Suppressor macrophage (primary cell): Measurements from ENCODE around the gene ZFP91.

Experiments used
- DNase-seq, 4 experiments: peaks; one replicate each; pipeline ENCODE4 v3.0.0-alpha.2; 2020 to 2022

ZFP91 gene

DNA sequence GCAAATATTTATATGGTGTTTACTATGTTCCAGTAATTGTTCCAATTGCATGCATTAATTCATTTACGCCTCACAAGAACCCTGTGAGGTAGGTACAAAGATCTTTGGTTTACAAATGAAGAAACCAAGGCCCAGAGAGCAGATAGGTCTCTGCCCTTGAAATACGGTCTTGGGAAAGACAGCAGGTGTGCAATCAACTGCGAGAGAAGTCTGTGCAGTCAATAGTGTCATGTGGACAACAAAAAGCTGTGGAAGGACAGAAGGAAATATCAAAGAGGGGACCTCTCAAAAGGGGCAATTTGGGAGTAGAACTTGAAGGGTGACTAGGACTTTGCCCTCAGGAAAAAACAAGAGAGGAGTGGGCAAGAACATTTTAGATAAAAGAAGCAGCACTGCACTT, 52.5 kb downstream of the ZFP91 start:
- DNase-seq: no peak

DNA sequence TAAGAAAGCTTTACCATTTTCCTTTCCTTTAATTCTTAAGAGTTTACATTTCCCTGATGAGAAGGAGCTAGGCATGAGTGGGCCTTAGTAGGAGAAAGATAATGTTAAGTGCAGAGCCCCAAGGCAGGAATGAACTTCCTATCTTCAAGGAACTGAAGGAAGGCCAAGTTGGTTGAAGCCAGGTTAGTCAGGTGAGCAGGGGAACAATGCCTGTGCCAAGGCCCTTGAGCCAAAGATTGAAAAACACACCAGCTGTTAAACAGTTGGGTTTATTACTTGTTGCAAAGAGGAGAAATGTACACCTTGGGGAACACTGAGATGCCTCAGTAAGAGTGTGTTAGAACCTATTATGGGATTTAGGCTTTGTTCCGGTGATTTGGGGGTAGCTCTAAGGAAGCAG, 53.6 kb downstream of the ZFP91 start:
- DNase-seq: no peak

DNA sequence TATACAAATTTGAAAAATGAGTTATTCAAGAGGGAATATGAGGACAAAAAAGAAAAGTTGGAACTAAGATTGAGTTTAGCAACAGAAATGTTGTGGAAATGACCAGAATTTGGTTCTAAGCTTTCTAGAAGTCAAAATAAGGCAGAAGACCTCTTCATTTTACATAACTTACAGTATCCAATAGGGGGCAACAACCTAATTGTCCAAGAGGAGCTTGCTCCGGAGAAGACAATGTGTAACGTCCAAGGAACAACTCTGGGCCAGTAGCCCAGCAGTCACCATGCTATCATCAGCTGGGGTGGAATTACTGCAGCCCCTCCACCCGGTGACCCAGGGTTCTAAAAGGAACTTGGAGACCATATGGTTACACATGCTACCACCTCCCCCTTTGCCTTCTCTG, 57.7 kb downstream of the ZFP91 start:
- DNase-seq: peak in 2 of 4 experiments; percentile 12 to 25

DNA sequence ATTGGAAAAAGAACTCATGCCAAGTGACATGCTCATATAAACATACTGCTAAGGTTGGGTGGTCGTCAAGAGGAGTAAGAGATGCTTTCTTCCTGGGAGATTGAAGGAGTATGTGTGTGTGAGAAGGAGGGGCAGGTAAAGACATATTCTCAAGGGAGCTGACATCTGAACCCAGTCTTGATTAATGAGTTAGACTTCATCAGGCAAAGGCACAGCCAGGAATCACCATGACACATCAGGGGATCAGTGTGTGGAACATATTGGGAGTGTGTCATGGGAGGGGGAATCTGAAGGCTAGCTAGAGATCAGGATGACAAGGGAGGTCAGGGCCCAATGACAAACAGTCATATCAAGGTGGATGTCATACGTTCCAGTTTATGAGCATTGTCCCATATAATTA, 58.5 kb downstream of the ZFP91 start:
- no peak for DNase-seq

DNA sequence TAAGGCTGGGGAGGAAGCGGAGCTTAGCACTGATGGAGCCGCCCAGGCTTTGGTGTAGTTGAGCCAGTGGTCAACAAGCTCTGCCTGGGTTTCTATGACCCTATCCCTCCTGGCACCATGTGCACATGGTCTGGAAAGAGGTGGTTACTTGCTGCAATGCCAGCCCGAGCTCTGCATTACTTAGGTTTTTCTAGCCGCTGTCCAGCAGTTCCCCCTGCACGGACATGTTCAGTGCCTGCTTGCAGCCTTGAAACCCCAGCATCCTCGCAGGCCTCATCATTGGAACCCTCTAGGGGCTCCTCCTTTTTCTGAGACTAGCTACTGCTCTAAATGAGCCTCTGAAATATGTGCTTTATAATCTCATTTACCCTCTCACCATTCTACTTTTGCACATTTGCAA, 60.2 kb downstream of the ZFP91 start:
- DNase-seq: peak in 1 of 4 experiments; percentile 14

- DNase-seq: peak; percentile 61 to 80 (median 75)
Observed at GRCh38 chr11:58639669-58640068, 60.8 kb downstream of the ZFP91 start.

DNA sequence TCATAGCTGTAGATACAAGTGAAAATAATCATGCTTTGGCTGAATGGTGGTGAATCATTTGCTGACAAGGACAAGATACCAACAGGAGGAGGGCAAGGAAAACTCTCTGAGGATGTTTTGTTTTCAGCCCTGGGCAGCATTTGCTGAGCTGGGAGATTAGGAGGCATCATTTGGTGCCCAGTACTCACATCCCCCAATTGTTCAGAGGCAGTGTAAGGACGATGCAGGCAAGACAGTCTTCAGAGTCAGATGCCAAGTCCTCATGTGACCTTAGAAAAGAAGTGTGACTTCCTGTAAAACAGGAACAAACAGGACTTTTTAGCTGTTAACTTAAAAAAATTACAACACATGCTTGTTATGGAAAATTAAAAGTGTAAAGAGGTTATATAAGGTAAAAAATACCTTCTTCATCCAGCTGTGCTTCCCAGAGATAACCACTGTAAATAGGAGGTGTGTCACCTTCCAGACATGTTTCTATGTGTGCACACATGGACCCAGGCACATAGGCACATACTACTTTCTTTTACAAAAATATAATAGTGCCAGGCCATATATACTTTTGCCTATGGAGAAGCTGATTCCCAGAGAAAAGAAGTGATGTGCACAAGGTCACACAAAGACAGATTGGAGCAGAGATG, 61.6 kb downstream of the ZFP91 start:
- DNase-seq: peak; percentile 69 to 88 (median 81)

DNA sequence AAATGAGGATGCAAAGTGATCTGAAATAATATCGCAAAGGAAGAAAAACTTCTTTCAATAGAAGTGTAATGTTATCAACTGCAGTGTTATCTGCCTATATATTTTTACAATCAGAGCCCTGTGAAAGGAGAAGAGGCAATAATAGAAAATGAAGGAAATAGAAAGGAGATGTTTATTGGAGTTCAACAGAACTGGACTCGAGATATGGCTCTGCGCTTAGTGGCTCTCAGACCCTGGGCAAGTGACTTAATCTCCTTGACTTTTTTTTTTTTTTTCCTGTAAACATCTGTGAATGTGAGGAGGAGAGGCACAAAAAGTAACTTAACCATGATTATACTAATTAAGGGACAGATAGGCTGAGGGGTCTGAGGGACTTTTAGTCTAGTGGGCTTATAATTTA, 62.5 kb downstream of the ZFP91 start:
- DNase-seq: no peak

DNA sequence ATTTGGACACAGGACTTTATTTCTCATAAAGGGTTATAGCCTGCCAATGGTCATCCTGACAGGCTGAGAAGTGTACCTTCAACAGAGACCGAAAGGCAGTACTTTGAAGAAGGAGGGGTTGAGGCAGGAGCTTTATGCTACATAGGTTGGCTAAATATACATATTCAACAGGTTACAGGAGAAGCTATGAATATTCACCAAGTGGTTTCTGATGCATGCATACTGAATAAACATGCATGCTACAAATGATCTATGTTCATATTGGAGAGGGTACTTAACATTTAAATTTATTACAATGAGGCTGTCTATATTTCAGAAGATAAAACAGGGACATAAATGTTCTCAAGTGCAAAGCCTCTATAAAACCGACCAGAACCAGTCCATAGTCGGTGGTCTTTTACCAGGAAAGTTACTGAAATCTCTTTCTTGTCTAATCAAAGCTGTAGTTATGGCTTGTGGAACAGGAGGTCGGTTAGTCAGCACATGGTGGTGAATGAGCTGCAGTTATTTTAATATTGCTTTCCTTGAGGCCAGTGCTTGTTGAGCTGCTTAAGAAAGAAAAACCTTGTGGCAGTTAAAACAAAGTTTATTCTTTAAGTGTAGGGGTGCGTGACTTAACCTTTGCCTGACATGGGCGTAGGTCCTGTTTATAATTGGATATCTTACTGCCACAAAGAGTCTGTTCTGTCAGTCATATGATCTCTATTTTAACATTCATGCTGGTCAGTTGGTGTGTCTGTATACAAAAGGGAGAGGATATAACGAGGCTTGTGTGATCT, 63.1 kb downstream of the ZFP91 start:
- no peak for DNase-seq

DNA sequence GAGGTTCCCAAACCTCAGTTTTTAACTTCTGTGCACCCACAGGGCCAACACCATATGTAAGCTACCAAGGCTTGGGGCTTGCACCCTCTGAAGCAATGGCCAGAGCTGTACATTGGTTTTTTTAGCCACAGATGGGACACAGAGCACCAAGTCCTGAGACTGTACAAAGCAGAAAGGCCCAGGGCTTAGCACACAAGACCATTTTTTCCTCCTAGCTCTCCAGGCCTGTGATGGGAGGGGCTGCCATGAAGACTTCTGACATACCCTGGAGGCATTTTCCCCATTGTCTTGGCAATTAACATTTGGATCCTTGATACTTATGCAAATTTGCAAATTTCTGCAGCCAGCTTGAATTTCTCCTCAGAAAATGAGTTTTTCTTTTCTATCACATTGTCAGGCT, 67.0 kb downstream of the ZFP91 start:
- DNase-seq: no peak

DNA sequence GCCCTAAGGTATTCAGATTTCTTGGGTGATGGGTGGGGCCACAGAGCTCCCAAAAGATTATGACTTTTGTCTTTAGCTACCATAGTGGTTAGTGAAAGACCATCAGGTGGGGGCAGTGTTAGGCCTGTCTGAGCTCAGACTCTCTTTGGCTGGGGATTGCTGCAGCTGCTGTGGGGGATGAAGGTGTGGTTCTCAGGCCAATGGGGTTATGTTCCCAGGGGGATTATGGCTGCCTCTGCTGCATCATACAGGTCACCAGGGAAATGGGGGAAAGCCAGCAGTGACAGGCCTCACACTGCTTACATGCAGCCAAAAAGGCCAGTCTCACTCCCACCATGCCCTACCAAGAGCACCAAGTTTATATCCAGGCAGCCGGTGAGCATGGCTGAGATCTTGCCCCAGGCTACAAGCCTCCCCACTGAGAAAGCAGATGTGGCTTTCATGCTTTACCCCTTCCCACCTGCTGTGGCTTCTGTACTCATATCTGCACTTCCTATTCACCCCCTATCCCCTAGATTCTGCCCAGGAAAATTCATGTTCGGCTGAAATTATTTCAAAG, 68.4 kb downstream of the ZFP91 start:
- DNase-seq: no peak

- no peak for DNase-seq
Observed at GRCh38 chr11:58647866-58648265, 69.0 kb downstream of the ZFP91 start.

- no peak for DNase-seq
Observed at GRCh38 chr11:58649623-58650022, 70.8 kb downstream of the ZFP91 start.

- peak in 3 of 4 experiments; percentile 19 to 45 (median 27) for DNase-seq
Observed at GRCh38 chr11:58650496-58650895, 71.6 kb downstream of the ZFP91 start.

GRCh38 chr11:58652726-58653280, 73.9 kb downstream of the ZFP91 start:
- DNase-seq: no peak

GRCh38 chr11:58654079-58654907, 75.4 kb downstream of the ZFP91 start:
- peak; percentile 83 to 92 (median 88) for DNase-seq

DNA sequence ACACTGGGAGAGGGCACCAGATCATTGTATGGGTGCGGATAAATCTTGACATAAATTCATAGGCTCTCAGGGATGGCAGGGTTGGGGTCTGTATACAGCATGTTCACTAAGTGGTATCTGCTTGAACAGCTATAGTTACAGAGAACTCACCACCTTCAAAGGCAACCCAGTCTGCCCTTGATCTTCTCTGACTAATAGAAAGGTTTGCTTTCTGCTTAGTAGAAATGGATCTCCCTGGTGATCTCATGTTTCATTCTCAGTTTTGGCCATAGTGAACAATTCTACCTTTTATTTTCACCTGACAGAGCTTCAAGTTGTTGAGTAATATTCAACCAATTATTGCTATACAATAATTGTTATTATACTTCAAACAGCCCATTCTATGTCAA, 76.0 kb downstream of the ZFP91 start:
- DNase-seq: no peak

- no peak for DNase-seq
Observed at GRCh38 chr11:58656348-58656747, 77.5 kb downstream of the ZFP91 start.

GRCh38 chr11:58658623-58659022, 79.8 kb downstream of the ZFP91 start:
- no peak for DNase-seq

DNA sequence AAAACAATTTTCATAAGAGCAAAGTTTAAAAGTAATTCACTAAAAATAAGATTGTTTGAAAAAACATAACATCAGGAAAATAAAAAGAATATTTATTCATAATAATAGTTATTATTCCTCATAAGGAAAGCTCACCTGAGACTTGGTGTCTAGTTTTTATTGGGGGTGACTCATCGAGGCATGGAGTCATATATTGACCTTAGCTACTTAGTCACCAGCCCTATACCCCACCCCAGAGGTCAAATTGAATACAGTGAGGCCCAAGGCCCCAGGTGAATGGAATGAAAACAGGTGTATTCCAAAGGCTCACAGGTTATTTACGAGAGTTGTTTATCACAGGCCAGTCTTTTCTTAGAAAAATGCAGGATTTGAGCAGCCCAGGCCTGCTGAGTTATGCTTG, 80.5 kb downstream of the ZFP91 start:
- no peak for DNase-seq

GRCh38 chr11:58659910-58660570, 81.2 kb downstream of the ZFP91 start:
- DNase-seq: no peak
